Epidermal melanocyte (primary cell): ENCODE data around the gene DYSF.

Experiments
- DNase-seq: peaks from one replicate; pipeline ENCODE4 v3.0.0; 2011; ENCODE audit warnings: low spot score; ENCODE audit not compliant: insufficient read length

Gene DYSF

GRCh38 chr2:71552861-71553301 lies 99.5 kb downstream of the DYSF start:
- no peak for DNase-seq

- no peak for DNase-seq
Observed at GRCh38 chr2:71554028-71554705, 100.8 kb downstream of the DYSF start.

- no peak for DNase-seq
Observed at GRCh38 chr2:71554706-71555056, 101.3 kb downstream of the DYSF start.

GRCh38 chr2:71555798-71556454 lies 102.6 kb downstream of the DYSF start:
- DNase-seq = no peak

- DNase-seq = no peak
Observed at GRCh38 chr2:71556692-71557250, 103.4 kb downstream of the DYSF start.

GRCh38 chr2:71557321-71557720 lies 104.0 kb downstream of the DYSF start:
- DNase-seq = no peak

- no peak for DNase-seq
Observed at GRCh38 chr2:71558300-71559051, 105.1 kb downstream of the DYSF start.

- DNase-seq = no peak
Observed at GRCh38 chr2:71559080-71559827, 105.9 kb downstream of the DYSF start.

GRCh38 chr2:71559828-71560637 lies 106.7 kb downstream of the DYSF start:
- DNase-seq = no peak

GRCh38 chr2:71560638-71561011 lies 107.3 kb downstream of the DYSF start:
- no peak for DNase-seq

- no peak for DNase-seq
Observed at GRCh38 chr2:71561441-71562267, 108.3 kb downstream of the DYSF start.

- DNase-seq = no peak
Observed at GRCh38 chr2:71562518-71562917, 109.2 kb downstream of the DYSF start.

- no peak for DNase-seq
Observed at GRCh38 chr2:71563872-71564271, 110.5 kb downstream of the DYSF start.

GRCh38 chr2:71564361-71564760 lies 111.0 kb downstream of the DYSF start:
- no peak for DNase-seq

- DNase-seq = no peak
Observed at GRCh38 chr2:71564790-71565189, 111.4 kb downstream of the DYSF start.

- no peak for DNase-seq
Observed at GRCh38 chr2:71566372-71566771, 113.0 kb downstream of the DYSF start.

GRCh38 chr2:71567625-71568024 lies 114.3 kb downstream of the DYSF start:
- no peak for DNase-seq

- DNase-seq = no peak
Observed at GRCh38 chr2:71568103-71568502, 114.7 kb downstream of the DYSF start.

GRCh38 chr2:71570511-71570910 lies 117.2 kb downstream of the DYSF start:
- DNase-seq = no peak

- no peak for DNase-seq
Observed at GRCh38 chr2:71570951-71571460, 117.6 kb downstream of the DYSF start.
